ENCODE measurements around the gene PRKCH. TPM values are rescaled to one million over a fixed set of nuclear protein-coding genes. Genes with fewer than 3 reads are reported as not detected.

PRKCH gene
- total and polyA plus RNA-seq, 9 of the 15 experiments (the other 6 are each of a cell fraction or from before 2014, with no cell fraction given) = 0.61 to 4.4 (median 4.0) TPM

GRCh38 chr14:61279082-61279481, 42.3 kb upstream of the PRKCH start (continued):
- TF ChIP-seq, protein P1, sequence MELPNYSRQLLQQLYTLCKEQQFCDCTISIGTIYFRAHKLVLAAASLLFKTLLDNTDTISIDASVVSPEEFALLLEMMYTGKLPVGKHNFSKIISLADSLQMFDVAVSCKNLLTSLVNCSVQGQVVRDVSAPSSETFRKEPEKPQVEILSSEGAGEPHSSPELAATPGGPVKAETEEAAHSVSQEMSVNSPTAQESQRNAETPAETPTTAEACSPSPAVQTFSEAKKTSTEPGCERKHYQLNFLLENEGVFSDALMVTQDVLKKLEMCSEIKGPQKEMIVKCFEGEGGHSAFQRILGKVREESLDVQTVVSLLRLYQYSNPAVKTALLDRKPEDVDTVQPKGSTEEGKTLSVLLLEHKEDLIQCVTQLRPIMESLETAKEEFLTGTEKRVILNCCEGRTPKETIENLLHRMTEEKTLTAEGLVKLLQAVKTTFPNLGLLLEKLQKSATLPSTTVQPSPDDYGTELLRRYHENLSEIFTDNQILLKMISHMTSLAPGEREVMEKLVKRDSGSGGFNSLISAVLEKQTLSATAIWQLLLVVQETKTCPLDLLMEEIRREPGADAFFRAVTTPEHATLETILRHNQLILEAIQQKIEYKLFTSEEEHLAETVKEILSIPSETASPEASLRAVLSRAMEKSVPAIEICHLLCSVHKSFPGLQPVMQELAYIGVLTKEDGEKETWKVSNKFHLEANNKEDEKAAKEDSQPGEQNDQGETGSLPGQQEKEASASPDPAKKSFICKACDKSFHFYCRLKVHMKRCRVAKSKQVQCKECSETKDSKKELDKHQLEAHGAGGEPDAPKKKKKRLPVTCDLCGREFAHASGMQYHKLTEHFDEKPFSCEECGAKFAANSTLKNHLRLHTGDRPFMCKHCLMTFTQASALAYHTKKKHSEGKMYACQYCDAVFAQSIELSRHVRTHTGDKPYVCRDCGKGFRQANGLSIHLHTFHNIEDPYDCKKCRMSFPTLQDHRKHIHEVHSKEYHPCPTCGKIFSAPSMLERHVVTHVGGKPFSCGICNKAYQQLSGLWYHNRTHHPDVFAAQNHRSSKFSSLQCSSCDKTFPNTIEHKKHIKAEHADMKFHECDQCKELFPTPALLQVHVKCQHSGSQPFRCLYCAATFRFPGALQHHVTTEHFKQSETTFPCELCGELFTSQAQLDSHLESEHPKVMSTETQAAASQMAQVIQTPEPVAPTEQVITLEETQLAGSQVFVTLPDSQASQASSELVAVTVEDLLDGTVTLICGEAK (IDR thresholded peaks at IDR 0.05) = no peak
- TF ChIP-seq, protein P1 (CRISPR knock-in tag; IDR thresholded peaks at IDR 0.05) = no peak
